Measurements from ENCODE around the gene SRGAP2C.
"Not testable (repeated sequence)": the region's sequence is repeated elsewhere in the genome, so short reads cannot be mapped to it uniquely, and the experiment has no call there.

DNA sequence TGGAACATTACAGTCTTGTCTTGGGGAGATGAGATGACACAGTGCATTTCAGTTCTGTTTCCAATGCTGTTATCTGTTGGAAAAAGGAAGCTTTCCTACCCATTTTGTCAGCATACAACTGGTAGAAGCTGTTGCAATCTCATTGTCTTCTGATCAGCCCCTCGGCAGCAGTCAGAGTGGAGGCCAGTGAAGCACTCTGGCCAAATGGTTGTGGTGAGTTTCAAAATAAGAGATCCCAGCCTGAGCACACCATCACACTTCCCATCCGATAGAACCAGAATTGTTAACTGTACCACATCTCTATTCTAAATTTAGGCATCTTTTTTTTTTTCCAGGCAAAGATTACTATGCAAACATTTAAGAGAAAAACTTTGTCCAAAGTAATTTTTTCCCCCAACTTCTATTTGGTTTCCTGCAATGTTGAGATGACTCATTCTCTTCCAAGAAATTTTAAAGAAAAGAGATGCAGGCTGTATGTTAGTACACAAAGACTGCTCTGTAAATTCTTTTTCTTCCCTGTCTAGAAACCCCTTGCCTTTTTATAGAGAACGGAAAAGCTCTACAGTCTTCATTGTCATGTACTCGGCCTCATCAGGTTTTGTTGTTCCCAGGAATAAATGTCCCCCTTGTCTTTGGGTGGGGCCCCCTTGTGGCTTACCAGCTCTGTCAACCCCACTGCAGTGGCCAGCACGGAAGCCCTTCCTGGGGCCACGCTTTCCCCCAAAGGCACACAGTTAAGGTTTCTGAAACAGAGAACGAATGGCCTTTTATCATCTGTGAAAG is 176.9 kb downstream of the SRGAP2C start:
- TF ChIP-seq, protein P1, sequence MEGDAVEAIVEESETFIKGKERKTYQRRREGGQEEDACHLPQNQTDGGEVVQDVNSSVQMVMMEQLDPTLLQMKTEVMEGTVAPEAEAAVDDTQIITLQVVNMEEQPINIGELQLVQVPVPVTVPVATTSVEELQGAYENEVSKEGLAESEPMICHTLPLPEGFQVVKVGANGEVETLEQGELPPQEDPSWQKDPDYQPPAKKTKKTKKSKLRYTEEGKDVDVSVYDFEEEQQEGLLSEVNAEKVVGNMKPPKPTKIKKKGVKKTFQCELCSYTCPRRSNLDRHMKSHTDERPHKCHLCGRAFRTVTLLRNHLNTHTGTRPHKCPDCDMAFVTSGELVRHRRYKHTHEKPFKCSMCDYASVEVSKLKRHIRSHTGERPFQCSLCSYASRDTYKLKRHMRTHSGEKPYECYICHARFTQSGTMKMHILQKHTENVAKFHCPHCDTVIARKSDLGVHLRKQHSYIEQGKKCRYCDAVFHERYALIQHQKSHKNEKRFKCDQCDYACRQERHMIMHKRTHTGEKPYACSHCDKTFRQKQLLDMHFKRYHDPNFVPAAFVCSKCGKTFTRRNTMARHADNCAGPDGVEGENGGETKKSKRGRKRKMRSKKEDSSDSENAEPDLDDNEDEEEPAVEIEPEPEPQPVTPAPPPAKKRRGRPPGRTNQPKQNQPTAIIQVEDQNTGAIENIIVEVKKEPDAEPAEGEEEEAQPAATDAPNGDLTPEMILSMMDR (IDR thresholded peaks at IDR 0.05), result not testable (repeated sequence)
- TF ChIP-seq POLR2A (IDR thresholded peaks at IDR 0.05), result not testable (repeated sequence)
